GM19351 (cell line): ENCODE data around the gene PDK4.
"Not testable (repeated sequence)": the region's sequence is repeated elsewhere in the genome, so short reads cannot be mapped to it uniquely, and the experiment has no call there.

Experiments
- ATAC-seq: cut with Tn5 transposase; IDR thresholded peaks from one replicate; pipeline ENCODE4 v1.9.1; 2021; ENCODE audit warnings: mild to moderate bottlenecking, moderate library complexity; ENCODE audit not compliant: unreplicated experiment

PDK4 gene

GRCh38 chr7:95578299-95578855, 17.9 kb downstream of the PDK4 start:
- no peak for ATAC-seq

DNA sequence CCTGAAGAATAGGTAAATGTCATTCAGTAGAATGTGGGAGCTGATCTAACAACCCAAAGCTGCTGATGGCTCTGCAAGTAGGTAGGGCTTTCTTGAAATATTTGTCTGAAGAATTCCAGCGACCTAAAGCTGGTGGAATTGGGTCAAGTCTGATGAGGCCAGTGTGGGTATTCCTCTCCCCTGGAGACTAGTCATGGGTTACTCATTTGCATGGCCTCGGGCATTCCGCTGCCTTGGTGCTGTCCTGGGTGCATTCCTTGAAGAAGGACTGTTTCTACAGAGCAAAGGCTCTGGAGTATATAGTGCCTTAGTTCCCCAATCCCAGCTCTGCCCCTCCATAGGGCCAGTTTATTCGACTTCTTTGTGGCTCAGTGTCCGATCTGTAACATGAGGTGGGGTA, 19.2 kb downstream of the PDK4 start:
- no peak for ATAC-seq

- no peak for ATAC-seq
Measured at GRCh38 chr7:95569720-95570119, 26.6 kb downstream of the PDK4 start.

GRCh38 chr7:95560674-95561073, 35.6 kb downstream of the PDK4 start:
- no peak for ATAC-seq

DNA sequence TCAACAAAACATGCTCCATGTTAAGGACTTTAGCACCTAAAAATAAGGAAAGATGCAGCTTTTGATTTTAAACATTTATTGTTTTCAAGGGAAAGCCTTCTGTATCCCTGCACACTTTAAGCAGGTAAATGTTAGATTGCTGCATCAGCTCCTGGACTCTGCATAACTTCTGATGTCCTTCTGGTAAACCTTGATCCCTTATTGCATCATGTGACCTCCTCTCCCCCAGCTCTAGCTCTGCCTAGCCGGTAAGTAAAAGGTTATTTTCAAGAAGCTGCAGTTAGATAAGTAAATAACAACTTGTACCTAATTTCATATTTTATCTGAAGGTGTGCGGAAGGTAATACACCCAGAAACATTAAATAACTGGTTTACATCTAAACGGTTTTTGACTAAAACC, 37.5 kb downstream of the PDK4 start:
- no peak for ATAC-seq

DNA sequence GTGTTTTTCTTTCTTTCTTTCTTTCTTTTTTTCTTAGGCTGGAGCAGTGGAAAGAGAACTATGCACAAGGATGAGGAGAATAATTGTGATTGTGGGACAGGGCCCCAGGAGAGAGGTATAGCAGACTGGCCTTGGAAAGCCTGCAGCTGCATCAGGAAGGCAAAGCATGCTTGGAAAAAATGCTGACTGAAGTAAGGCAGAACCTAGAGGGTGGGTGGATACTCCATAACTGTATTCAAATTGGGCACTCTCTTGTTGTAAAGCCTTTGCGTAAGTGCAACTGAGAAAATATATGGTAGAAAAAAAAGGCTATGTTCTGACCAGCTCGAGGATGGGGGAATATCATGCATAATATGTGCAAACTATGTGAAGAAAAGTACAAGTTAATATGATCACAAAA, 39.5 kb downstream of the PDK4 start:
- ATAC-seq = no peak

DNA sequence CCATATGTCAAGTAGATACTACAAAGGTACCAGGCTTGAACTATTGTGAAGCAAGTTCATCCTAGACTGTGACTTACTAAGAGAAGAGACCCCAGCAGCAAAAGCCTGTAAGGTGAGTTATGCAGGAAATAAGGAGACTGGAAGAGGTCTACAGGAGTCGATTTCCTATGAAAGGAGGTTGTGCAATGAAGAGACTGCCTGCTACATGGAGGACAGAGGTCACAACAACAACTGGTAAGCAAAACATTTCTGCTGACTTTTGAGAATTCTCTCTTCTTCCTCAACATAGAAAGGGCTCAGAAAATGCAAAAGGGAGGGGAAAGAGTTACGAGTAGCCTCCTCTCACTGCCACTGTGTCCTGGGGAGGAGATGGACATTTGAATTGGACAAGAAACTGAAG, 42.4 kb downstream of the PDK4 start:
- no peak for ATAC-seq

- not testable (repeated sequence) for ATAC-seq
Measured at GRCh38 chr7:95552010-95552926, 44.0 kb downstream of the PDK4 start.

- no peak for ATAC-seq
Measured at GRCh38 chr7:95550546-95550945, 45.8 kb downstream of the PDK4 start.

GRCh38 chr7:95549818-95550529, 46.3 kb downstream of the PDK4 start:
- ATAC-seq = no peak

GRCh38 chr7:95547361-95548348, 48.7 kb downstream of the PDK4 start:
- no peak for ATAC-seq

GRCh38 chr7:95546647-95547046, 49.7 kb downstream of the PDK4 start:
- no peak for ATAC-seq

- ATAC-seq = no peak
Measured at GRCh38 chr7:95545673-95546072, 50.6 kb downstream of the PDK4 start.

- ATAC-seq = no peak
Measured at GRCh38 chr7:95545007-95545615, 51.2 kb downstream of the PDK4 start.

GRCh38 chr7:95544171-95544570, 52.1 kb downstream of the PDK4 start:
- no peak for ATAC-seq

DNA sequence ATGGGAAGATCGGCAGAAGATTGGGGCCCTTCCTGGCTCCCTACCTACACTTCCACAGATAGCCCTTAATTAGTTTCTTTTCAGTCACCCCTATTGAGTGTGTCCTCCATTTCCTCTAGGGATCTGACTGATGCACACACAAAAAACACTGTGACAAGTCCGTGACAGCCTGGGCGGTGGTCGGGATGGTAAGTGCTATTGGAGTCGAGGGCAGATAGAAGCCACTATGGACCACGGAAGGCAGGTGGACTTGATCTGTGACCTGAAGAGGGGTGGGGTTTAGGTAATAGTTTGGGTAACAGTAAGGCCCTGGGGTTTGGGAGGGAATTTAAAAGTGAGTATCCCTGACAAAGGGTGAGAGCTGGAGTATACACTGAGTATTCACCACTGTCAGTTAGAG, 53.0 kb downstream of the PDK4 start:
- ATAC-seq = no peak

DNA sequence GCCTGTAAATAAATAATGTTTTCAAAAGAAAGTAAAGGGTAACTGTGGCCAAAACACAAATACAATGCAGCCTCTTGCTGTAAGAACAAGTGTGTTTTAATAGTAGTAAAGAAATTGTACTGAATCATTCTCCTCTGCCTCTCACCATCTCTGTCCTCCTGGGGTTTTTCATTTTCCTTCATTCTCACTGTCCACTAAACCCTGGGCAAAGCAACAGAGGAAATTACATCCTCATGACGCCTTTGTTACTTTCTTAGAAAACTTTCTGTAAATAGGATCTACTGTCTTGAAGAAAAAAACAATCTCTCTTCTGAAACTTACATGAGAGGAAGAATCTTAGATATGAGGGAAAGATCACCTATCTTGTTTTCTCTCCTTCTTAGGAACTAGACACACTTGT, 56.0 kb downstream of the PDK4 start:
- no peak for ATAC-seq

DNA sequence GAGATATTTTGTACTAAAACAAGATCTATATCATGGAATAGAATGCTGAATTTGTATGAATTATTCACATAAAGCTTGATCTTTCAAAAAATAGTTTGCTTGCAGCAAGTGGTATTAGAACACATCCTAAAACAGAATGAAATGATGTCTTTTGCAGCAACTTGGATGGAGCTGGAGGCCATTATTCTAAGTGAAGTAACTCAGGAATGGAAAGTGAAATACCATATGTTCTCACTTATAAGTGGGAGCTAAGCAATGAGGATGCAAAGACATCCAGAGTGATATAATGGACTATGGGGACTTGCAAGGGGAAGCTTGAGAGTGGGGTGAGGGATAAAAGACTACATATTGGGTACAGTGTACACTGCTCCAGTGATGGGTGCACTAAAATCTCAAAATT, 56.9 kb downstream of the PDK4 start:
- ATAC-seq = no peak

- no peak for ATAC-seq
Measured at GRCh38 chr7:95537468-95537867, 58.8 kb downstream of the PDK4 start.

DNA sequence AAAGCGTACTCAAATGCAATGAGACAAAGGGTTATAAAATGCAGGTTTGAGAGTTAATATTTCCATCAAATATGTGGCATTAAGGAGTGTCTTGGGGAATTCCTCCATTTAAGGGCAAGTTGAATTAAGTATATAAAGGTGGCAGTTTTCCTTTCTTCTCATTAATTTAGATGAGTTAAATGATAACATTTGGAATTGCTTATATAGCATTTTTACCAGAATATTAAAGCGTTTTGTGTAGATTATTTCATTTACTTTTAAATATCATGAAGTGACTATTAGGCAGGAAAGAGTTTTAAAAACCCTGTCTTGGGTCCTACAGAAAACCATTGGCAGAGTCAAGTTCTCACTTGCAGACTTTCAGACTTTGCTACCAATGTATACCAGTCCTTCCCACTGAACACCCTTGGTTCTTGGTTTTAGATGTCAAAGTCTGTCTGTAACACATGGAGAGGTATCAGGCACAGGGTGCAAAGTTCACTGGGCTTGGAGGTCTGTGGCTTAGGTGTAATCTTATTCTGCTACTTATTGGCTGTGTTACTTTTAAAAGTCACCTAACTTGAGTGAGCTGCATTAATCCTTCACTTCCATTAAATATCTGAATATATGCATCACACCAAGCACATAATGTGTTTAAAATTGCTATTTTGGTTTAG, 59.5 kb downstream of the PDK4 start:
- no peak for ATAC-seq
